ENCODE results near the gene PODNL1. TPM values are rescaled to one million over a fixed set of nuclear protein-coding genes. Genes with fewer than 3 reads are reported as not detected.

PODNL1 gene
- polyA plus RNA-seq, 3 donors: 1.2 to 1.4 (median 1.3) TPM

- no peaks in the 10 kb centered on the region for H3K9me3 ChIP-seq (replicated peaks in 1 of 2; ENCODE audit: control insufficient read depth in 1 of 2, insufficient read depth in 1 of 2, low read length in 2 of 2)
- H3K27me3 Mint-ChIP-seq (ENCODE audit: low read depth in 3 of 3): peaks cover 0 to 3% (median 1%) of the 10 kb centered on the region in 3 donors
- WGBS (ENCODE audit: insufficient coverage): 99% methylated on average over 8 of the region's 9 CpGs
- peaks cover 62 to 78% of the 10 kb centered on the region in 2 donors for H3K4me1 ChIP-seq (ENCODE audit: control insufficient read depth in 1 of 2, insufficient read depth in 2 of 2, low read length in 2 of 2)
- peaks cover 4% of the 10 kb centered on the region for H3K79me2 ChIP-seq (ENCODE audit: insufficient read depth, low read length)
- no peak for TF ChIP-seq CTCF (IDR thresholded peaks at IDR 0.05)
- peaks cover 21 to 32% of the 10 kb centered on the region in 2 donors for H3K36me3 Mint-ChIP-seq
- intact Hi-C loops (cut with micrococcal nuclease): no loop called here
- H3K9ac ChIP-seq (ENCODE audit: insufficient read depth, low read length, poor library complexity, severe bottlenecking): no peak overlapping the region
- no peaks in the 10 kb centered on the region for H4K20me1 ChIP-seq (ENCODE audit: insufficient read depth, low read length)
- H3K4me1 Mint-ChIP-seq: peaks cover 63% of the 10 kb centered on the region
- no peaks in the 10 kb centered on the region for H3K9me3 Mint-ChIP-seq
- peaks cover 3 to 25% of the 10 kb centered on the region in 2 donors for H3K36me3 ChIP-seq (replicated peaks in 1 of 2; ENCODE audit: control insufficient read depth in 1 of 2, insufficient read depth in 2 of 2, low read length in 2 of 2)
- H3K27ac ChIP-seq (ENCODE audit: low read depth in 1 of 2, low read length in 2 of 2): no peak overlapping the region
- H3K4me3 Mint-ChIP-seq: no peak overlapping the region
- no peak overlapping the region for H3K4me3 ChIP-seq (replicated peaks in 1 of 3; ENCODE audit: low read depth in 2 of 3, low read length in 3 of 3)
- H2AFZ ChIP-seq (ENCODE audit: insufficient read depth, low read depth, low read length, poor library complexity, severe bottlenecking): no peak overlapping the region
- no peak overlapping the region for H3K4me2 ChIP-seq (replicated peaks; ENCODE audit: extremely low read depth, low read length, poor library complexity, severe bottlenecking)
- DNase-seq: no peak
- no peaks in the 10 kb centered on the region for H3K27me3 ChIP-seq (ENCODE audit: control insufficient read depth in 2 of 2, insufficient read depth in 2 of 2, low read length in 2 of 2)
- H3K27ac Mint-ChIP-seq: peak overlapping the region in 1 of 7 donors; percentile 42
Observed at GRCh38 chr19:13982773-13983172, 44.6 kb upstream of the PODNL1 start.

- Histone ChIP-seq H3K9me3 (replicated peaks in 1 of 2; ENCODE audit: control insufficient read depth in 1 of 2, insufficient read depth in 1 of 2, low read length in 2 of 2) (no peaks in the 10 kb centered on the region), H3K9ac (ENCODE audit: insufficient read depth, low read length, poor library complexity, severe bottlenecking) (no peak overlapping the region), H3K4me3 (replicated peaks in 1 of 3; ENCODE audit: low read depth in 2 of 3, low read length in 3 of 3) (no peak overlapping the region), H3K79me2 (ENCODE audit: insufficient read depth, low read length) (peaks cover 4% of the 10 kb centered on the region), H2AFZ (ENCODE audit: insufficient read depth, low read depth, low read length, poor library complexity, severe bottlenecking) (no peak overlapping the region), H3K4me1 (ENCODE audit: control insufficient read depth in 1 of 2, insufficient read depth in 2 of 2, low read length in 2 of 2) (peaks cover 55 to 73% of the 10 kb centered on the region in 2 donors), H4K20me1 (ENCODE audit: insufficient read depth, low read length) (no peaks in the 10 kb centered on the region), H3K4me2 (replicated peaks; ENCODE audit: extremely low read depth, low read length, poor library complexity, severe bottlenecking) (no peak overlapping the region), H3K36me3 (replicated peaks in 1 of 2; ENCODE audit: control insufficient read depth in 1 of 2, insufficient read depth in 2 of 2, low read length in 2 of 2) (peaks cover 3 to 25% of the 10 kb centered on the region in 2 donors), H3K27me3 (ENCODE audit: control insufficient read depth in 2 of 2, insufficient read depth in 2 of 2, low read length in 2 of 2) (no peaks in the 10 kb centered on the region), H3K27ac (ENCODE audit: low read depth in 1 of 2, low read length in 2 of 2) (no peak overlapping the region)
- no peak for TF ChIP-seq CTCF (IDR thresholded peaks at IDR 0.05)
- WGBS (ENCODE audit: insufficient coverage): 89% methylated on average over 16 of the region's 17 CpGs
- peak overlapping the region in 2 of 7 donors; percentile 33 to 46 for H3K27ac Mint-ChIP-seq
- H3K9me3 Mint-ChIP-seq: no peaks in the 10 kb centered on the region
- no peak for DNase-seq
- peaks cover 0 to 3% (median 1%) of the 10 kb centered on the region in 3 donors for H3K27me3 Mint-ChIP-seq (ENCODE audit: low read depth in 3 of 3)
- peaks cover 57% of the 10 kb centered on the region for H3K4me1 Mint-ChIP-seq
- intact Hi-C loops (cut with micrococcal nuclease): no loop called here
- peaks cover 21 to 34% of the 10 kb centered on the region in 2 donors for H3K36me3 Mint-ChIP-seq
- no peak overlapping the region for H3K4me3 Mint-ChIP-seq
Observed at GRCh38 chr19:13981988-13982501, 43.8 kb upstream of the PODNL1 start.
